Tibial nerve (tissue), 4 donors: Measurements from ENCODE around the gene ZNF512B. TPM values are rescaled to one million over a fixed set of nuclear protein-coding genes. Genes with fewer than 3 reads are reported as not detected.
A peak's percentile ranks its signal among the peaks of the same experiment; 100 is the strongest.
"Not testable (repeated sequence)": the region's sequence is repeated elsewhere in the genome, so short reads cannot be mapped to it uniquely, and the experiment has no call there.

Source experiments
- DNase-seq, 2 donors: peaks; one replicate each; pipeline ENCODE4 v3.0.0-alpha.2; 2019; ENCODE audit warnings: low spot score in 2 of 2
- H3K27ac ChIP-seq, 4 donors: fragments of 200-600 bp; sonication (generic) in 3 of 4; one replicate each; pipeline ENCODE4 v1.5.1; 2017 to 2019; ENCODE audit warnings: mild to moderate bottlenecking in 1 of 4
- H3K27me3 ChIP-seq, 2 donors: fragments of 200-600 bp; sonication (generic) in 1 of 2; one replicate each; pipeline versions ENCODE4 v1.5.1 to v1.6.0; 2017 to 2019
- H3K36me3 ChIP-seq, 3 donors: fragments of 200-600 bp; sonication (generic); one replicate each; pipeline ENCODE4 v1.5.1; 2018 to 2019
- H3K4me1 ChIP-seq, 4 donors: fragments of 200-600 bp; sonication (generic) in 3 of 4; one replicate each; pipeline ENCODE4 v1.5.1; 2017 to 2019
- H3K4me3 ChIP-seq, 4 donors: fragments of 200-600 bp; sonication (generic) in 3 of 4; one replicate each; pipeline ENCODE4 v1.5.1; 2017 to 2019; ENCODE audit warnings: mild to moderate bottlenecking in 1 of 4, moderate library complexity in 1 of 4
- H3K9me3 ChIP-seq, 4 donors: fragments of 200-600 bp; sonication (generic) in 3 of 4; one replicate each; pipeline ENCODE4 v1.5.1; 2017 to 2019
- EP300 ChIP-seq, 2 donors: sonication (generic); formaldehyde crosslinking; IDR thresholded peaks; one replicate each; pipeline ENCODE4 v1.6.1; 2017; ENCODE audit warnings: antibody characterized with exemption in 2 of 2, mild to moderate bottlenecking in 1 of 2
- POLR2A ChIP-seq, 2 donors: fragments of 450-650 bp; IDR thresholded peaks; one replicate each; pipeline ENCODE4 v1.6.1; 2017; ENCODE audit warnings: antibody characterized with exemption in 2 of 2, mild to moderate bottlenecking in 2 of 2, moderate library complexity in 2 of 2
- WGBS, 2 donors: methylation state at CpG; one replicate each; pipeline ENCODE4 v1.1.5; 2018; 5-methylcytosine and 5-hydroxymethylcytosine counted together
- total RNA-seq, 4 donors: library from RNA; depleted of rRNA; stranded (reverse); fragments of >200 nt; gene quantifications; one replicate each; pipeline ENCODE4 v1.1.0, GENCODE V29; 2016
- TF ChIP-seq, protein P1 (sequence below), 5 experiments: fragments of 200-600 bp in 3 of 5; fragments of 450-650 bp in 2 of 5; sonication (generic) in 3 of 5; IDR thresholded peaks; one replicate each; pipeline ENCODE4 v1.5.1; 2016 to 2019; ENCODE audit warnings: antibody characterized with exemption in 5 of 5, mild to moderate bottlenecking in 3 of 5, moderate library complexity in 2 of 5

Gene ZNF512B, protein sequence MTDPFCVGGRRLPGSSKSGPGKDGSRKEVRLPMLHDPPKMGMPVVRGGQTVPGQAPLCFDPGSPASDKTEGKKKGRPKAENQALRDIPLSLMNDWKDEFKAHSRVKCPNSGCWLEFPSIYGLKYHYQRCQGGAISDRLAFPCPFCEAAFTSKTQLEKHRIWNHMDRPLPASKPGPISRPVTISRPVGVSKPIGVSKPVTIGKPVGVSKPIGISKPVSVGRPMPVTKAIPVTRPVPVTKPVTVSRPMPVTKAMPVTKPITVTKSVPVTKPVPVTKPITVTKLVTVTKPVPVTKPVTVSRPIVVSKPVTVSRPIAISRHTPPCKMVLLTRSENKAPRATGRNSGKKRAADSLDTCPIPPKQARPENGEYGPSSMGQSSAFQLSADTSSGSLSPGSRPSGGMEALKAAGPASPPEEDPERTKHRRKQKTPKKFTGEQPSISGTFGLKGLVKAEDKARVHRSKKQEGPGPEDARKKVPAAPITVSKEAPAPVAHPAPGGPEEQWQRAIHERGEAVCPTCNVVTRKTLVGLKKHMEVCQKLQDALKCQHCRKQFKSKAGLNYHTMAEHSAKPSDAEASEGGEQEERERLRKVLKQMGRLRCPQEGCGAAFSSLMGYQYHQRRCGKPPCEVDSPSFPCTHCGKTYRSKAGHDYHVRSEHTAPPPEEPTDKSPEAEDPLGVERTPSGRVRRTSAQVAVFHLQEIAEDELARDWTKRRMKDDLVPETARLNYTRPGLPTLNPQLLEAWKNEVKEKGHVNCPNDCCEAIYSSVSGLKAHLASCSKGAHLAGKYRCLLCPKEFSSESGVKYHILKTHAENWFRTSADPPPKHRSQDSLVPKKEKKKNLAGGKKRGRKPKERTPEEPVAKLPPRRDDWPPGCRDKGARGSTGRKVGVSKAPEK
- total RNA-seq: 10 to 100 TPM in 2 of 4 donors, 1 to 10 TPM in 2; 8.3 to 18.3 (median 11.7) TPM

DNA sequence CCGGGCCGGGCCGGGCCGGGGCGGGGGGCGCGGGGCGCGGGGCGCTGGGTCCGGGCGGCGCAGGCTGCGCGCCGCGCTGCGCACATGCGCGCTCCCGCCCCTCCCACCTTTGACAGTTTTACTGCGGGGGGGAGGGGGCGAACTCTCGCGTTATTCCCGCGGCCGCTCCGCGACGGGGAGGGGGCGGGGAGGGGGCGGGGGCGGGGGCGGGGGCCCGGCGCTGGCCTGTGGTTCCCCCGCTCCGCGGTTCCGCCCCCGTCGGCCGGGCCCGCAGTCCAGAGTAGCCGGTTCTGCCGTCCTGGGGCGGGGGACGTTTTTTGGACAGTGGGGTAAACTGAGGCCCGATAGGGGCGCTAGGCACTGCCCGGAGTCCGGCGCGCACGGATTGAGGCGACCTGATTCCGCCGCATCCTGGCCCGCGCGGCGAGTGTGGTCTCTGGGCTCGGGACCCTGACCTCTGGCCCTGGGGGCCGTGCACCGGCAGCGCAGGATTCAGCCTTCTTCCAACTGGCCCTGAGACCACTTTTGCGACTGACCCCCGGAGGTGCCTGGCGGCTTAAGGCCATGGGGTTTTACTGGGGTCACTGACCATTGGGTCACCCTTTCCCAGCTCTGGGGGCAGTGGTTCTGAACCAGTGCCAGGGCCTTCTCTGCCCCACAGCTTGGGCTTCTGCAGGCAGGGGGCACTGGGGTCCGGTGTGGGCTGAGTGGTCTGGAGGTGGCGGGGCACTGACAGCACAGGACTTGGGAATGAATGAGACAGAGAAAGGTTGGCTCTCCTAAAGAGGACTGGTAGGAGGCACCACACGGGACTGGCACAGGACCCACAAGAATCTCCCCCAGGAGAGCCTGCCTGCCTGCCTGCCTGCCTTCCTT, at the start of gene ZNF512B:
Gene ZNF512B, minus strand, starts transcription at position 93 of the 876 bp plus-strand sequence. CDS start 1,980 bp downstream, outside the sequence.
- Histone ChIP-seq H3K27ac (peak within 1 kb of the TSS; percentile 68 to 86 (median 72)), H3K36me3 (peaks cover 0 to 25% (median 0%) of the 10 kb centered on the region in 3 donors), H3K27me3 (no peaks in the 10 kb centered on the region), H3K4me1 (peaks cover 0 to 41% (median 12%) of the 10 kb centered on the region in 4 donors), H3K9me3 (no peaks in the 10 kb centered on the region), H3K4me3 (peak within 1 kb of the TSS; percentile 40 to 73 (median 51))
- no peak for DNase-seq
- 3 to 5% methylated on average over 25 to 36 of the region's 73 CpGs for WGBS, 2 donors
- TF ChIP-seq, protein P1, sequence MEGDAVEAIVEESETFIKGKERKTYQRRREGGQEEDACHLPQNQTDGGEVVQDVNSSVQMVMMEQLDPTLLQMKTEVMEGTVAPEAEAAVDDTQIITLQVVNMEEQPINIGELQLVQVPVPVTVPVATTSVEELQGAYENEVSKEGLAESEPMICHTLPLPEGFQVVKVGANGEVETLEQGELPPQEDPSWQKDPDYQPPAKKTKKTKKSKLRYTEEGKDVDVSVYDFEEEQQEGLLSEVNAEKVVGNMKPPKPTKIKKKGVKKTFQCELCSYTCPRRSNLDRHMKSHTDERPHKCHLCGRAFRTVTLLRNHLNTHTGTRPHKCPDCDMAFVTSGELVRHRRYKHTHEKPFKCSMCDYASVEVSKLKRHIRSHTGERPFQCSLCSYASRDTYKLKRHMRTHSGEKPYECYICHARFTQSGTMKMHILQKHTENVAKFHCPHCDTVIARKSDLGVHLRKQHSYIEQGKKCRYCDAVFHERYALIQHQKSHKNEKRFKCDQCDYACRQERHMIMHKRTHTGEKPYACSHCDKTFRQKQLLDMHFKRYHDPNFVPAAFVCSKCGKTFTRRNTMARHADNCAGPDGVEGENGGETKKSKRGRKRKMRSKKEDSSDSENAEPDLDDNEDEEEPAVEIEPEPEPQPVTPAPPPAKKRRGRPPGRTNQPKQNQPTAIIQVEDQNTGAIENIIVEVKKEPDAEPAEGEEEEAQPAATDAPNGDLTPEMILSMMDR (IDR thresholded peaks at IDR 0.05): no peak
- TF ChIP-seq EP300 (IDR thresholded peaks at IDR 0.05): no peak
- no peak for TF ChIP-seq POLR2A (IDR thresholded peaks at IDR 0.05)

DNA sequence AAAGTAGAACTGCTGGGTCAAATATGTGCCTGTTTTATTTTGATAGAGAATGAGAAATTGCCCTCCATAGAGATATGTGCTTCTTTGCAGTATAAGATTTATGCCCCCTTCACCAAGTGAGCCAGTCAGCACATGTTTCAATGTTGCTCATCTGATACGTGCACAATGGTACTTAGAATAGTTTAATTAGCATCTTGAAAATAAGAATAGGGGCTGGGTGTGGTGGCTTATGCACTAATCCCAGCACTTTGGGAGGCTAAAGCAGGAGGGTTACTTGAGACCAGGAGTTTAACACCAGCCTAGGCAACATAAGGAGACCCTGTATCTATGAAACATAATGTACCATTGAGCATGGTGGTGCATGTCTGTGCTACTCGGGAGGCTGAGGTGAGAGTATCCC, 45.9 kb upstream of the ZNF512B start:
- no peaks in the 10 kb centered on the region for H3K27me3 ChIP-seq
- H3K9me3 ChIP-seq: no peaks in the 10 kb centered on the region
- no peak overlapping the region for H3K4me3 ChIP-seq
- WGBS, 2 donors: 81 to 87% methylated on average over 2 of the region's 2 CpGs
- no peak overlapping the region for H3K27ac ChIP-seq
- peaks cover 0 to 90% (median 38%) of the 10 kb centered on the region in 3 donors for H3K36me3 ChIP-seq
- no peak for DNase-seq
- H3K4me1 ChIP-seq: no peaks in the 10 kb centered on the region
- TF ChIP-seq POLR2A (IDR thresholded peaks at IDR 0.05): no peak
- no peak for TF ChIP-seq EP300 (IDR thresholded peaks at IDR 0.05)
- TF ChIP-seq, protein P1 (IDR thresholded peaks at IDR 0.05): no peak

DNA sequence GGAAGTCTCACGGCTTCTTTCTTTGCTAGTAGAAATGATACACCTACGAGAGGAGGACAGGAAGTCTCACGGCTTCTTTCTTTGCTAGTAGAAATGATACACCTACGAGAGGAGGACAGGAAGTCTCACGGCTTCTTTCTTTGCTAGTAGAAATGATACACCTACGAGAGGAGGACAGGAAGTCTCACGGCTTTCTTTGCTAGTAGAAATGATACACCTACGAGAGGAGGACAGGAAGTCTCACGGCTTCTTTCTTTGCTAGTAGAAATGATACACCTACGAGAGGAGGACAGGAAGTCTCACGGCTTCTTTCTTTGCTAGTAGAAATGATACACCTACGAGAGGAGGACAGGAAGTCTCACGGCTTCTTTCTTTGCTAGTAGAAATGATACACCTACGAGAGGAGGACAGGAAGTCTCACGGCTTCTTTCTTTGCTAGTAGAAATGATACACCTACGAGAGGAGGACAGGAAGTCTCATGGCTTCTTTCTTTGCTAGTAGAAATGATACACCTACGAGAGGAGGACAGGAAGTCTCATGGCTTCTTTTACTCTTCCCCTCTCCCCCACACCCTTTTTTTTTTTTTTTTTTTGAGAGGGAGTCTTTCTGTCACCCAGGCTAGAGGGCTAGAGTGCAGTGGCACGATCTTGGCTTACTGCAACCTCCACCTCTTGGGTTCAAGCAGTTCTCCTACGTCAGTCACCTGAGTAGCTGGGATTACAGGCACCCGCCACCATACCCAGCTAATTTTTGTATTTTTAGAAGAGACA, 42.8 kb upstream of the ZNF512B start:
- 83 to 87% methylated on average over 10 to 11 of the region's 20 CpGs for WGBS, 2 donors
- peaks cover 0 to 90% (median 34%) of the 10 kb centered on the region in 3 donors for H3K36me3 ChIP-seq

DNA sequence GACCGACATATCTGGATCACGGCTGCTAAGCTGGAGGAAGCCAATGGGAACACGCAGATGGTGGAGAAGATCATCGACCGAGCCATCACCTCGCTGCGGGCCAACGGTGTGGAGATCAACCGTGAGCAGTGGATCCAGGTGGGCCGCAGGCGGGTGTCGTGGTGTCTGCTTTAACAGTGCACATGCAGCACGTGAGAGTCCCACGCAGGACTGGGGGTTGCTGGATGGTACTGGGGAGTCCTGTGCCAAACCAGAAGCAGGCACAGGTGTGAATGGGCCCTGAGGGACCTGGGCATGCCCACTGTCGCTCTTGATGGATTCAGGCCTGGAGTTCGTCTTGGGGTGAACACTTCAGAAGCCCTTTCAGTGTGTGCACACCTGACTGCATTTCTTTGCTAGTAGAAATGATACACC, 41.6 kb upstream of the ZNF512B start:
- no peak overlapping the region for H3K27ac ChIP-seq
- no peaks in the 10 kb centered on the region for H3K27me3 ChIP-seq
- WGBS, 2 donors: 95 to 97% methylated on average over 14 to 16 of the region's 16 CpGs
- H3K4me3 ChIP-seq: no peak overlapping the region
- peaks cover 0 to 90% (median 26%) of the 10 kb centered on the region in 3 donors for H3K36me3 ChIP-seq
- DNase-seq: no peak
- H3K9me3 ChIP-seq: no peaks in the 10 kb centered on the region
- TF ChIP-seq POLR2A (IDR thresholded peaks at IDR 0.05): no peak
- TF ChIP-seq, protein P1 (IDR thresholded peaks at IDR 0.05): no peak
- TF ChIP-seq EP300 (IDR thresholded peaks at IDR 0.05): no peak
- no peaks in the 10 kb centered on the region for H3K4me1 ChIP-seq

More for the DNA sequence above, 42.8 kb upstream of the ZNF512B start:
- peak overlapping the region in 1 of 4 donors; percentile 45 for H3K27ac ChIP-seq
- not testable (repeated sequence) for H3K4me3 ChIP-seq, H3K4me1 ChIP-seq, H3K9me3 ChIP-seq, DNase-seq, H3K27me3 ChIP-seq
